ENCODE measurements around the gene PPAT. TPM values are rescaled to one million over a fixed set of nuclear protein-coding genes. Genes with fewer than 3 reads are reported as not detected.

PPAT gene
- total RNA-seq = 10.3 and 10.9 TPM in 2 replicates

GRCh38 chr4:56435140-56435926 is at the start of gene PPAT:
PPAT (minus strand) TSS chr4:56435615; CDS start chr4:56435477, 138 bp downstream.

DNA sequence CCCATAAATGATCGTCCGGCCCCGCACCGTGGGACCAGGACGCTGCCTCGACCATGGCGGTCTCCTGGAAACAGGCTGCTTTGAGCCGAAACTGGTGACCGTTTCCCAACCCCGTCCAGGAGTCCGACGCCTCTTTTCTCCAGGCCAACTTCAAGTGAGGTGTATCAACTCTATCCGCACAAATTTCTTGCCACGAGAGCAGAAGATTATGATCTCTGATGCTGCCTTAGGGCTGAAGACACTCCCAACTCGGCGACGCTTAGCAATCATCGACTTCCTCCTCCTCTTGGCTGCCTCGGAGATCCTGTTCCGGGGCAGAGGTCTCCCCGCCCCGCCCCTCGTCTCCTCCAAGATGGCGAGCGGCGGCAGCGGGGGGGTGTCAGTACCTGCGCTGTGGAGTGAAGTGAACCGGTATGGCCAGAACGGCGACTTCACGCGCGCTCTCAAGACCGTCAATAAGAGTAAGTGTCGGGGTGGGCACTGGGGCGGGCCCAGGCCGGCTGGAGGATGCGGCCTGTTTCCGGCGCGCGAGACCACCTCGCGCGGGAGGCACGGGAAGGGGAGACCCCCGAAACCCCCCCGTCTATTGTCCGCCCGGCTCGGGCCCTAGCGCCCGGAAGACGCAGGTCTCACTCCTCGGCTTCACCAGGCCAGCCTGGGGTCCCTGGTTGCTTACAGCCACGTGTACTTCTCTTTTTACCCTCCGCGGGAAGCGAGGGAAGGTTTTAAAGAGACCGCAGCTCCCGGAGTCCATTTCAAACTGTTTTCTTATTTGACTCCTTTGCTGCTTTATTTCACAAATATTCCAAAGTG is 32.1 kb upstream of the PPAT start, which contains the start of gene SRP72:
Gene SRP72, plus strand, starts transcription at position 334 of the 813 bp plus-strand sequence. Its CDS starts 19 bp downstream, at position 353.

GRCh38 chr4:56387023-56388001 is 48.1 kb downstream of the PPAT start, which contains the start of gene AASDH:
AASDH (minus strand) TSS chr4:56387491; CDS start chr4:56384299, 3,192 bp downstream.

Other genes starting within 250 kb of the PPAT start
- 9.4 and 11.2 TPM in 2 replicates for gene AASDH, start 48.1 kb downstream of the PPAT start, total RNA-seq
- gene PAICS, start 645 bp upstream of the PPAT start, total RNA-seq = 38.6 and 41.3 TPM in 2 replicates
- 79.3 and 89.7 TPM in 2 replicates for gene SRP72, start 32.0 kb upstream of the PPAT start, total RNA-seq
- gene ARL9, start 70.2 kb upstream of the PPAT start, total RNA-seq = 0.32 TPM in 1 of 2 replicates, not detected in the other
- not detected in 2 replicates for gene HOPX, start 245.7 kb upstream of the PPAT start, total RNA-seq